Loucy (cell line): ENCODE results near the gene TPCN2.

Experiments
- CTCF ChIP-seq: fragments of 200-600 bp; sonication (generic); conservative IDR thresholded peaks from 2 replicates; pipeline ENCODE4 v1.5.1; 2014; ENCODE audit warnings: mild to moderate bottlenecking, antibody characterized with exemption, low read length
- EZH2phosphoT487 ChIP-seq: fragments of 200-600 bp; IDR thresholded peaks from 2 replicates; pipeline ENCODE4 v1.6.1; 2018; ENCODE audit warnings: antibody characterized with exemption, mild to moderate bottlenecking, moderate library complexity, borderline replicate concordance

GRCh38 chr11:69055212-69055586, 6.5 kb downstream of the TPCN2 start:
- no peak for TF ChIP-seq CTCF
- no peak for TF ChIP-seq EZH2phosphoT487
